Peyer's patch (tissue), 4 donors: ENCODE measurements around the gene SLC6A14. TPM values are rescaled to one million over a fixed set of nuclear protein-coding genes. Genes with fewer than 3 reads are reported as not detected.

Experiments
- DNase-seq, 3 donors: peaks; one replicate each; pipeline ENCODE4 v3.0.0-alpha.2; 2017 to 2019
- H3K27ac ChIP-seq, 4 donors: fragments of 200-600 bp; sonication (generic); one replicate each; pipeline ENCODE4 v1.5.1; 2016 to 2019
- H3K27me3 ChIP-seq, 2 donors: fragments of 200-600 bp; sonication (generic); one replicate each; pipeline ENCODE4 v1.5.1; 2019
- H3K36me3 ChIP-seq, 3 donors: fragments of 200-600 bp; sonication (generic); one replicate each; pipeline ENCODE4 v1.5.1; 2016 to 2019
- H3K4me1 ChIP-seq, 4 donors: fragments of 200-600 bp; sonication (generic); one replicate each; pipeline ENCODE4 v1.5.1; 2016 to 2019
- H3K4me3 ChIP-seq, 4 donors: fragments of 200-600 bp; sonication (generic); 1 replicate in 3 of 4; 2 replicates in 1 of 4; pipeline ENCODE4 v1.5.1; 2016 to 2019; ENCODE audit warnings: mild to moderate bottlenecking in 1 of 4
- H3K9me3 ChIP-seq, 4 donors: fragments of 200-600 bp; sonication (generic); one replicate each; pipeline ENCODE4 v1.5.1; 2016 to 2019; ENCODE audit warnings: mild to moderate bottlenecking in 1 of 4
- POLR2A ChIP-seq, 2 donors: fragments of 450-650 bp; IDR thresholded peaks; one replicate each; pipeline ENCODE4 v1.5.1; 2017; ENCODE audit warnings: antibody characterized with exemption in 2 of 2, mild to moderate bottlenecking in 2 of 2, moderate library complexity in 2 of 2
- total RNA-seq, 4 donors: library from RNA; depleted of rRNA; stranded (reverse); fragments of >200 nt; gene quantifications; one replicate each; pipeline ENCODE4 v1.1.0, GENCODE V29; 2016
- TF ChIP-seq, protein P1 (sequence below), 6 experiments: fragments of 450-650 bp in 4 of 6; fragments of 200-600 bp in 2 of 6; sonication (generic) in 1 of 6; IDR thresholded peaks; one replicate each; pipeline ENCODE4 v1.5.1; 2017 to 2019; ENCODE audit warnings: antibody characterized with exemption in 6 of 6, mild to moderate bottlenecking in 3 of 6, moderate library complexity in 1 of 6

SLC6A14 gene, protein sequence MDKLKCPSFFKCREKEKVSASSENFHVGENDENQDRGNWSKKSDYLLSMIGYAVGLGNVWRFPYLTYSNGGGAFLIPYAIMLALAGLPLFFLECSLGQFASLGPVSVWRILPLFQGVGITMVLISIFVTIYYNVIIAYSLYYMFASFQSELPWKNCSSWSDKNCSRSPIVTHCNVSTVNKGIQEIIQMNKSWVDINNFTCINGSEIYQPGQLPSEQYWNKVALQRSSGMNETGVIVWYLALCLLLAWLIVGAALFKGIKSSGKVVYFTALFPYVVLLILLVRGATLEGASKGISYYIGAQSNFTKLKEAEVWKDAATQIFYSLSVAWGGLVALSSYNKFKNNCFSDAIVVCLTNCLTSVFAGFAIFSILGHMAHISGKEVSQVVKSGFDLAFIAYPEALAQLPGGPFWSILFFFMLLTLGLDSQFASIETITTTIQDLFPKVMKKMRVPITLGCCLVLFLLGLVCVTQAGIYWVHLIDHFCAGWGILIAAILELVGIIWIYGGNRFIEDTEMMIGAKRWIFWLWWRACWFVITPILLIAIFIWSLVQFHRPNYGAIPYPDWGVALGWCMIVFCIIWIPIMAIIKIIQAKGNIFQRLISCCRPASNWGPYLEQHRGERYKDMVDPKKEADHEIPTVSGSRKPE
- total RNA-seq = under 1 TPM in 3 of 4 donors, not detected in 1; 0.18 to 0.40 (median 0.28) TPM

DNA sequence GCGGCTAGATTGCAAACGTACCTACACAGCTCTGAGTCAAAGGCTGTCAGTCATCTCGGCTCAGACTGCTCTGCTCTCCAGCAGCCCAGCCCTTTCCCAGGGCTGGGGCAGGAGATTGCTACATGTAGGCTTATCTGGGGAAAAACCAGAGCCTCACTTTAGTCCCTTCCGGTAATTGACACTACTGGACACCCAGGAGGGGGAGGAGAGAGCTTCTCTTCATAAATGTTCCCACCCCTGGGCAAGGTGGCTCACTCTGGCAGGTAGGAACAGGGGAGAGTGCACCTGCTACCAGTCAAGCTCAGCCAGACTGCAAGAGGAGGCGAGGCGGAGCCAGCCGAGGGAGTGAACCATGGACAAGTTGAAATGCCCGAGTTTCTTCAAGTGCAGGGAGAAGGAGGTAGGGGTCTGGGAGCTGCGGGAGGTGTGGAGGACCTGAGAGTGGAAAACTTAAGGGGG, at the start of gene SLC6A14:
Gene SLC6A14 (plus strand): TSS at position 249 of the 459 bp plus-strand sequence. CDS start 104 bp downstream, at position 353.
- Histone ChIP-seq H3K27ac (no peak within 1 kb of the TSS), H3K27me3 (no peaks in the 10 kb centered on the region), H3K36me3 (no peaks in the 10 kb centered on the region), H3K9me3 (no peaks in the 10 kb centered on the region), H3K4me3 (no peak within 1 kb of the TSS), H3K4me1 (no peaks in the 10 kb centered on the region)
- TF ChIP-seq, protein P1, sequence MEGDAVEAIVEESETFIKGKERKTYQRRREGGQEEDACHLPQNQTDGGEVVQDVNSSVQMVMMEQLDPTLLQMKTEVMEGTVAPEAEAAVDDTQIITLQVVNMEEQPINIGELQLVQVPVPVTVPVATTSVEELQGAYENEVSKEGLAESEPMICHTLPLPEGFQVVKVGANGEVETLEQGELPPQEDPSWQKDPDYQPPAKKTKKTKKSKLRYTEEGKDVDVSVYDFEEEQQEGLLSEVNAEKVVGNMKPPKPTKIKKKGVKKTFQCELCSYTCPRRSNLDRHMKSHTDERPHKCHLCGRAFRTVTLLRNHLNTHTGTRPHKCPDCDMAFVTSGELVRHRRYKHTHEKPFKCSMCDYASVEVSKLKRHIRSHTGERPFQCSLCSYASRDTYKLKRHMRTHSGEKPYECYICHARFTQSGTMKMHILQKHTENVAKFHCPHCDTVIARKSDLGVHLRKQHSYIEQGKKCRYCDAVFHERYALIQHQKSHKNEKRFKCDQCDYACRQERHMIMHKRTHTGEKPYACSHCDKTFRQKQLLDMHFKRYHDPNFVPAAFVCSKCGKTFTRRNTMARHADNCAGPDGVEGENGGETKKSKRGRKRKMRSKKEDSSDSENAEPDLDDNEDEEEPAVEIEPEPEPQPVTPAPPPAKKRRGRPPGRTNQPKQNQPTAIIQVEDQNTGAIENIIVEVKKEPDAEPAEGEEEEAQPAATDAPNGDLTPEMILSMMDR (IDR thresholded peaks at IDR 0.05) = no peak
- no peak for TF ChIP-seq POLR2A (IDR thresholded peaks at IDR 0.05)
- DNase-seq = peak in 2 of 3 donors; percentile 47 to 50

DNA sequence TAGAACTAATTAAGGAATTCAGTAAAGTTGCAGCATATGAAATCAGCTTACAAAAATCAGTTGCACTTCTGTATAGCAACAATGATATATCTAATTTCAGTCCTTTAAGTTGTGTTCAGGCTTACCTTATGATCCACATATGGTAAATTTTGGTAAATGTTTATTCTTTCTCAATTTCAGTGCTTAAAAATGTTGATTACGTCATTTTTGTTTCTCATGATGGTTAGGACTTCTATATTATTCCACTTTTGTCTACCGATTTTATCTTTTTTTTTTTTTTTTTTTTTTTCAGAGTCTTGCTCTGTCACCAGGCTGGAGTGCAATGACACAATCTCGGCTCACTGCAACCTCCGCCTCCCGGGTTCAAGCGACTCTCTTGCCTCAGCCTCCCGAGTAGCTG, 40.7 kb upstream of the SLC6A14 start:
- TF ChIP-seq POLR2A (IDR thresholded peaks at IDR 0.05) = no peak
- TF ChIP-seq, protein P1 (IDR thresholded peaks at IDR 0.05) = no peak
- Histone ChIP-seq H3K4me1 (no peaks in the 10 kb centered on the region), H3K4me3 (no peak overlapping the region), H3K9me3 (no peaks in the 10 kb centered on the region), H3K27ac (no peak overlapping the region), H3K27me3 (no peaks in the 10 kb centered on the region), H3K36me3 (no peaks in the 10 kb centered on the region)
- no peak for DNase-seq

DNA sequence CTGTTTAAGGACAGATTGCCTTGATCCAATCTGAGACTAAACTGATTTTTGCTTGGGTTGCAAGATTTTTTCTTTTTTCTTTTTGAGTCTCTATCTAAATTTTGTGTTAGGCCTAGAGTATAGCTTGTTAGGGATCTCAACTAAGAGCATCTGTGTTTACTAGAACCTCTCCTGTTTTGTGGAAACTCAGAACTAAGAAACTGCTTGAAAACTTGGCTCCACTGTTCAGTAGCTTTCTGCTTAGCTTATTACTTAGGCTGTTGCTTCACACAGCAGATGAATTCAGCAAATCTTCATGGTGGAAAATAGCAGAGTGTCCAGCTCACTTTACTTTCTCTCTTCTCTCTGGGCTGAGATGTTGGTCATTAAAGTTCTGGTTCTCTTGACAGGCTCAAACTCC, 36.7 kb upstream of the SLC6A14 start:
- Histone ChIP-seq H3K36me3 (no peaks in the 10 kb centered on the region), H3K4me1 (no peaks in the 10 kb centered on the region), H3K9me3 (no peaks in the 10 kb centered on the region), H3K27me3 (no peaks in the 10 kb centered on the region), H3K27ac (no peak overlapping the region), H3K4me3 (no peak overlapping the region)
- TF ChIP-seq, protein P1 (IDR thresholded peaks at IDR 0.05) = no peak
- TF ChIP-seq POLR2A (IDR thresholded peaks at IDR 0.05) = no peak
- DNase-seq = no peak

DNA sequence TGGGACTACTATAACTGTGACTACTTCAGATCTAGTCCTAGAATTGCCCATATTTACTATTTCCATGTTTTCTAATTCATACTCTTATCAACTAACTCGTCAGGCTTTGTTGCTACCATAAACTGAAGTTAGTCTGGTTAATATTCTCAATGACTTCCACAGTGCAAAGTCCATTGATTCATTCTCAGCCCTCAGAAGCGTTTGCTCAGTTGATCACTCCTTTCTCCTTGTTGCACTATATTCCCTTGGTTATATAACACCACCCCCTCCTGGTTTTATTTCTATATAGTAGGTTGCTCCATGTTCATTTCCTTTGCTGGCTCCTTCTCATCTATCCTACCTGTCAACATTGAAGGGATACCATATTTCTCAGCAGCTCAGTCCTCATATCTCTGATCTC, 27.2 kb upstream of the SLC6A14 start:
- Histone ChIP-seq H3K4me1 (no peaks in the 10 kb centered on the region), H3K27ac (no peak overlapping the region), H3K4me3 (no peak overlapping the region), H3K36me3 (no peaks in the 10 kb centered on the region), H3K9me3 (no peaks in the 10 kb centered on the region), H3K27me3 (no peaks in the 10 kb centered on the region)
- TF ChIP-seq, protein P1 (IDR thresholded peaks at IDR 0.05) = peak in 3 of 6 experiments; percentile 23 to 47 (median 24)
- TF ChIP-seq POLR2A (IDR thresholded peaks at IDR 0.05) = no peak
- no peak for DNase-seq

DNA sequence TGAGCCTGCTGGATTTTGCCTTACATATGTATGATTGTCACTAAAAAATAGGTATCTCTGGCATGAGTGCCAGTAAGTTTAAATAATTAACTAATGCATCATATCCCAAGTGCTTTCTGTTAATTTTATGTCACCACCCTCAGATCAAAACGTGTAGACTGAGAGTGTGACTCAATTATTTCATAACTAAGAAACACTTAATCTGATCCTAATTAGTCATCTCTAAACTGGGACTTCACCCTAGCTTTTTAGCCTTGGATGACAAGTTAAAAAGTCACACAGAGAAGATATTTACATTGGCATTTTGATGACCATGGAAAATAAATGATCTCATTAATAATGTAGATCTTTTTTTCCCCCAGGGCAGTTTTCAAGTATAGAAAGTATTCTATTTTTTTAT, 23.1 kb upstream of the SLC6A14 start:
- H3K4me3 ChIP-seq = no peak overlapping the region
- no peak overlapping the region for H3K27ac ChIP-seq
- no peaks in the 10 kb centered on the region for H3K27me3 ChIP-seq
- DNase-seq = no peak
- TF ChIP-seq, protein P1 (IDR thresholded peaks at IDR 0.05) = no peak
- TF ChIP-seq POLR2A (IDR thresholded peaks at IDR 0.05) = no peak
- no peaks in the 10 kb centered on the region for H3K9me3 ChIP-seq
- no peaks in the 10 kb centered on the region for H3K36me3 ChIP-seq
- H3K4me1 ChIP-seq = no peaks in the 10 kb centered on the region
